NCI-H510A treated with DMSO at 0.1 percent for 48 hours (cell line): ENCODE results near the gene NEK5.
"Not testable (repeated sequence)": the region's sequence is repeated elsewhere in the genome, so short reads cannot be mapped to it uniquely, and the experiment has no call there.

ENCODE experiments used
- DNase-seq: peaks from one replicate; lab custom pipeline; 2025; lab: John Stamatoyannopoulos, UW

NEK5 gene

GRCh38 chr13:52070929-52071523 is 57.8 kb downstream of the NEK5 start:
- DNase-seq = no peak

GRCh38 chr13:52067237-52067636 is 61.6 kb downstream of the NEK5 start:
- DNase-seq = no peak

- no peak for DNase-seq
Observed at GRCh38 chr13:52061587-52061986, 67.3 kb downstream of the NEK5 start.

- not testable (repeated sequence) for DNase-seq
Observed at GRCh38 chr13:52061064-52061463, 67.8 kb downstream of the NEK5 start.

GRCh38 chr13:52053460-52053859 is 75.4 kb downstream of the NEK5 start:
- no peak for DNase-seq

GRCh38 chr13:52051400-52051799 is 77.5 kb downstream of the NEK5 start:
- DNase-seq = no peak

- no peak for DNase-seq
Observed at GRCh38 chr13:52048516-52048915, 80.4 kb downstream of the NEK5 start.

- no peak for DNase-seq
Observed at GRCh38 chr13:52047463-52047862, 81.4 kb downstream of the NEK5 start.

- no peak for DNase-seq
Observed at GRCh38 chr13:52043675-52044074, 85.2 kb downstream of the NEK5 start.

- no peak for DNase-seq
Observed at GRCh38 chr13:52036037-52036436, 92.8 kb downstream of the NEK5 start.

GRCh38 chr13:52034616-52035226 is 94.2 kb downstream of the NEK5 start:
- DNase-seq = peak; percentile 27

GRCh38 chr13:52033039-52033438 is 95.8 kb downstream of the NEK5 start:
- DNase-seq = no peak

GRCh38 chr13:52030401-52030800 is 98.5 kb downstream of the NEK5 start:
- not testable (repeated sequence) for DNase-seq

- DNase-seq = no peak
Observed at GRCh38 chr13:52029569-52029968, 99.3 kb downstream of the NEK5 start.

GRCh38 chr13:52027832-52028231 is 101.0 kb downstream of the NEK5 start:
- DNase-seq = no peak

GRCh38 chr13:52026246-52026626 is 102.6 kb downstream of the NEK5 start:
- DNase-seq = no peak

GRCh38 chr13:52025475-52026245 is 103.2 kb downstream of the NEK5 start:
- DNase-seq = no peak

GRCh38 chr13:52024481-52024880 is 104.4 kb downstream of the NEK5 start, which contains the start of gene UTP14C:
Gene UTP14C (plus strand): TSS chr13:52024691. CDS start chr13:52028805, 4,114 bp downstream.
- DNase-seq = no peak

GRCh38 chr13:52022356-52022755 is 106.5 kb downstream of the NEK5 start:
- DNase-seq = no peak

GRCh38 chr13:52020191-52020590 is 108.7 kb downstream of the NEK5 start:
- no peak for DNase-seq

- no peak for DNase-seq
Observed at GRCh38 chr13:52016296-52016695, 112.6 kb downstream of the NEK5 start.

- DNase-seq = no peak
Observed at GRCh38 chr13:52012512-52012836, 116.4 kb downstream of the NEK5 start.
